Activated gamma-delta T cell (primary cell): Measurements from ENCODE around the gene CLDN14.

Experiments
- DNase-seq: peaks from one replicate; lab custom pipeline; 2025; lab: John Stamatoyannopoulos, UW

CLDN14 gene

DNA sequence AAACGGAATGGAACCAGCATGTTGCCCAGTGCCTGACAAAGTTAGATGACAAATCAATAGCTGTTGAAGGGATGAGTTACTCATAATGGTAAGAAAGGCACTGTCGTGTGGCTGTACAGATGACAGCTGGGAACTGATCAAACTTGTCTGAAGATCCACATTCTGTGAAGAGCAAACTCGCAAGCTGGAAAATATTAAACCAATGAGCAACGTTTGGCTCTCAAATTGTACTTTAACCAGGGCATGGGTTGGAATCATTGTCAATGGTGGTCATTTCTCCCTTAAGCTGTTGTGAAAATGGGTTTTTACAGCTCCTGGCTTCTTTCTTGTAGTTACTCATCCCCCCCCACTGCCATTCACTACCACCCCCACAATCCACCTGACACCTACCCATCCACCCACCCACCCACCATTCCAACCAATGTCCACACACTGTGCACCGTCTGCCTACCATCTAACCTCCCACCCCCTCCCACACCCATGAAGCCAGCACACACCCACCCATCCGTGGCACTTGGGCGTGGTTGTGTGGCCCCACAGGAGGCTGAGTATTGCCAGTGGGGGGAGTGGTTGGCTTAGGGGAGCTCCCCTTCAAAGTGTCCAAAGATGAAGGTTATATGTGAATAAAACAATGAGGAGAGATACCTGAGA, 46.7 kb downstream of the CLDN14 start:
- no peak for DNase-seq

- no peak for DNase-seq
Measured at GRCh38 chr21:36431252-36431651, 48.7 kb downstream of the CLDN14 start.

- no peak for DNase-seq
Measured at GRCh38 chr21:36430841-36431240, 49.1 kb downstream of the CLDN14 start.

- peak; percentile 14 for DNase-seq
Measured at GRCh38 chr21:36429947-36430546, 49.9 kb downstream of the CLDN14 start.

- DNase-seq: no peak
Measured at GRCh38 chr21:36428761-36429432, 51.0 kb downstream of the CLDN14 start.

DNA sequence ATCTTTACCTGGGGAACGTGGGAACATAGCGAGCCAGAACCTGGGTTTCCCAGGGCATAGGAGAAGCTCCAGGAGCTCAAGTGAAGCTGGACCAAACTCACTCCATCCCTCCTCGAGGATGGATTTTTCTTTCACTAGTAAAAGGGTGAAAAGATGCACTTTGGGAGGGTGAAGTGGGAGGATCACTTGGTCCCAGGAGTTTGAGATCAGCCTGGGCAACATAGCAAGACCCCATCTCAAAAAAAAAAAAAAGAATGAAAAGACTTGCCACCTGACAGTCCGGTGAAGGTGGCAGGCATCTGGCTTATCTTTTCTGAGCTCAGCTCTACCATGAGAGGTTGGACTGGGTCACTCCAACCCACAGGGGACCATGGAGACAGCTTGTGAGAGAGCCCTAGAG, 52.4 kb downstream of the CLDN14 start:
- no peak for DNase-seq

DNA sequence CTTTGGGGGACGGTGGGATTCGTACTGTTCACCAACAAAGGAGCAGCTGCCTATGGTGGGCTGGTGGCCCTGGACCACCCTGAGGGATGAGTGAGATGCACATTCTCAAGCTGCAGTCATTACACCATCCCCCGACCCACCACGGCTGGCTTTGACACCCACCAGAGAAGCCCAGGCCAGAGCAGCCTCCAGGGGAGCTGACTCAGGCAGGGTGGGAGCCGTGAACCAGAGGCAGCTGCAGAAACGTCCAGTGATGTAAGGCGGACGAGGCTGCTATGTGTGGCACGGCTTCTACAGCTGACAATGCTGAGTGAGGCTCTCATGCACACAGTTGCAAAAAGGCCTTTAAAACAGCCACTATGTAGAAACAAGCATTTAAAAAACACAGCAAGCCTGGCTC, 54.6 kb downstream of the CLDN14 start:
- no peak for DNase-seq

- no peak for DNase-seq
Measured at GRCh38 chr21:36424592-36424991, 55.3 kb downstream of the CLDN14 start.

DNA sequence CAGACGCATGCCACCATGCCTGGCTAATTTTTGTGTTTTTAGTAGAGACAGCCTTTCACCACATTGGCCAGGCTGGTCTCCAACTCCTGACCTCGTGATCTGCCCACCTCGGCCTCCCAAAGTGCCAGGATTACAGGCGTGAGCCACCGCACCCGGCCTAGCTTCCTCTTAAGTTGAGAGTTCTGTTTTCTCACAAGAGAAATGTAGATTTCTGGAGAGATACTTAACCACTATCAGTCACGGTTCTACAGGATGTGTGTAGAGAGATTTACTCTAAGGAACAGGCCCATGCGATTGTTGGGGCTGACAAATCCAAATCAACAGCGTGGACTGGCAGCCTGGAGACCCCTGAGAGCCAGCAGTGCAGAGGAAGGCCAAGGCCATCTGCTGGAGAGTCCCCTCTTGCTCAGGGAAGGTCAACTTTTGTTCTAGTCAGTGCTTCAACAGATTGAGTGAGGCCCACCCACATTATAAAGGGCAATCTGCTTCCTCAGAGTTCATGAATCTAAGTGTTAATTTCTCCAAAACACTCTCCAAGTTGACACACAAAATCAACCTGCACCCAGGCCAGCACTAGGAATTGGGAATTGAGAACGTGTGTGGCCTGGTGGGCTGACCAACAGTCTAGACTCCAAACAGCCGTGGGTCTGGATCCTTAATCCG, 56.0 kb downstream of the CLDN14 start:
- DNase-seq: no peak

- no peak for DNase-seq
Measured at GRCh38 chr21:36422279-36423098, 57.4 kb downstream of the CLDN14 start.

DNA sequence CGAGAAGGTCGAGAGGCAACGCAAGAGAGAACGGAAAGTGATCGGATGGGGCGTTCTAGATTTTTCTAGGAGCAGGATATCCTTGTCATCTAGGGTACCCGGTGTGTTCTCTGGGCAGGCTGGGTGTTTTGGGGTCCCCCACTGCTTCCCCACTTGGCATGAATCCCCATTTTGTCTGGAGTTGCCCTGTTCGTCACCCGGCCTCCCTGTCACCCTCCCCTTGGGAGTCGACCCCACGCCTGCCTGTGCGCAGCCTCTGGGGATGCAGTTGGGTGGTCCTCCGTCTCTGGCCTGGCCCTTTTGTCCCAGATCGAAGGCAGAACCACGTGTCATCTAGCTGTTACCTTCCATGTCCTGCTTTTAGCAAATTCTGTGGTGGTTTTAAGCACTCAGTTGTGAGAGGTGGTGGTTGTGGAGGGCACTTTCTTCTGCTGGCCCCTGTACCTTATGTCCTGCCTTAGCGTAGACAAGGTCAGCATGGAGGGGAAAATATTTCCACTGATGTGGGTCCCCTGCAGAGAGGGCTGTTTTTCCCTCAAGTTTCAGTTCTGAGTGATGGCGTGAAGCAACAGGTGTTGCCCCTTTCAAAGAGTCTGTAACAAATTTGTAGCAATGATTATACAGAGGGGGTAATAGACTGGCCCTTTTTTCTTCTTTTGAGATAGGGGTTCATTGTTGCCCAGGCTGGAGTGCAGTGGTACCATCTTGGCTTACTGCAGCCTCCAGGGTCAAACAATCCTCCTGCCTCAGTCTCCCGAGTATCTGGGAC, 59.2 kb downstream of the CLDN14 start:
- no peak for DNase-seq

DNA sequence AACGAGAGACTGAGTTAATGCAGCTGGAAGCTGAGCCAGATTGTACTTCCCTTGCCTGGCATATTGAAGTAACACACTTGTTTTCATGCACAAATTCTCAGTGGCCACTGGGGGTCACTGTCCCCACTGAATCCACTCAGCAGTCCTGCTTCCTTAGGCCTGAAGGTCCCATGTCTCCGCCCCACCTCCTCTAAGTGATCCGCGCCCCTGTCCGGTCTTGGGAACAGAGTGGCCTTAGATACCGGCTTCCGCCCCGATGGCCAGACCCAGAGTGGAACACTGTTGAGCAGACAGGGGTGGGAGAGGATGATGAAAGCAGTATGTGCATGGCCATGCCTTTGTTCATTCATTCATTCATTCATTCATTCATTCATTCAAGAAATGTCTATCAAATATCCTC, 59.9 kb downstream of the CLDN14 start:
- no peak for DNase-seq

DNA sequence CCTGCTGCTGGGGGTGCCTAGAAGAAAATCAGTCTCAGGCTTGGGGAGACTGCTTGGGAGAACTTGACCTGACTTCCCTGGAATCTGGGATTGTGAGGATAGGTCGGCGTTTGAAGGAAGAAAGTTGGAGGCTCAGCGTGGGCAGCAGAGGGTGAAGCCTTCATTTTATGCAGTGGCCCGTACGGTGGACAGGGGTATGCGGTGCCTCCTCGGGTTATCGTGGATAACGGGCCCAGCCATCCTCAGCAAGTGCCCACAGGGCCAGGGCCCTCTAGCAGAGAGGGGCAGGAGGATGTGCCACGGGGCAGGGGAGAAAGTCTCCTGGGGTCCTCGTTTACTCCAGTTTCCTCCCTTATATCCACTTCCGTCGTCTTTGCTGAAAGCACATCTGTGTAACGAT, 60.7 kb downstream of the CLDN14 start:
- DNase-seq: no peak

DNA sequence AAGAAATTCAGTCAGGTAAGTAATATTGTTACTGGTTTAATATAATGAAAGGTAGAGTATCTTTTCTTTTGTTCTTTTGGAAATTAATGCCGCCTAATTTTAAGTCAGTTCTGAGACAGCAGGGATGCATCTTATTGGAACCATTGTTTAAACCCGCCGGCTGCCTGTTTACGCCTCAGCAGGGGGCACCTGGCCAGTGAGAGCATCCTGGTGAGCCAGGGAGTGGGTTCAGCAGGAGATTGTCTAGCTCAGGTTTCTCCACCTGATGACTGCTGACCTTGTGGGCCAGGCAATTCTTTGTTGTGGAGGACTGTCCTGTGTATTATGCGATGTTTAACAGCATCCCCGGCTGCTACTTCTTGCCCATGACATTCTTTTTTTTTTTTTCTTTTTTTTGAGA, 64.5 kb downstream of the CLDN14 start:
- no peak for DNase-seq

DNA sequence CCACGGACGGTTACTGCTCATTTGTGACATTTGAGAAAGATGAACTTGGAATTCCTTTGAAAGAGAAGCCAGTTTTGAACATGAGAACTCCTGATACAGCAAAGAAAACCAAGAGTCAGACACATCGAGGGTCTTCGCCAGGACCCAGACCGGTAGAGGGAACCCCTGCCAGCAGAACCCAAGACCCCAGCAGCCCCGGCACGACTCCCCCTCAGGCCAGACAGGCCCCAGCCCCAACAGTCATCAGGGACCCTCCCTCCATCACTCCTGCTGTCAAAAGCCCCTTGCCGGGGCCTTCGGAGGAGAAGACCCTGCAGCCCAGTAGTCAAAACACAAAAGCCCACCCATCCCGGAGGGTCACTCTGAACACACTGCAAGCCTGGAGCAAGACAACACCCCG, 67.0 kb downstream of the CLDN14 start:
- no peak for DNase-seq

DNA sequence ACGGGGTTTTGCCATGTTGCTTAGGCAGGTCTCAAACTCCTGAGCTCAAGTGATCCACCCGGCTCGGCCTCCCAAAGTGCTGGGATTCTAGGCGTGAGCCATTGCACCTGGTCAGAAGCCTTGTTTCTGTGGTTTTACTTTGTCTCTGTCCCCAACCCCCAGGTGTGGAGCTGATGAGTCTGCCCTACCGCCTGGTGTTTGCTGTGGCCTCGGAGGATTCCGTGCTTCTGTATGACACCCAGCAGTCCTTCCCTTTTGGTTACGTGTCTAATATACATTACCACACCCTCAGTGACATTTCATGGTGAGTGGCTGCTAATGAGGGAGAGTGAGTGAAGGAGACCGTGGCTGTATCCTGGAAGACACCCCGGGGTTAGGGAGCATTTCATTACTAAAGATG, 68.6 kb downstream of the CLDN14 start:
- DNase-seq: no peak
